ENCODE data around the gene THSD7B.

GRCh38 chr2:137715731-137716191 is 950.4 kb downstream of the THSD7B start:
- TF ChIP-seq POLR2A (IDR thresholded peaks at IDR 0.05; ENCODE audit: low read length) (no peak), GATA1 (IDR thresholded peaks at IDR 0.05; ENCODE audit: low read depth, low read length) (no peak)

All from erythroblast (primary cell).